ENCODE measurements around the gene HELB.

Gene HELB

GRCh38 chr12:66361703-66362102 lies 59.4 kb downstream of the HELB start:
- DNase-seq (ENCODE audit: low read depth in 2 of 2), result no peak

GRCh38 chr12:66365718-66366490 lies 63.6 kb downstream of the HELB start:
- no peak for DNase-seq (ENCODE audit: low read depth in 2 of 2)

- no peak for DNase-seq (ENCODE audit: low read depth in 2 of 2)
Measured at GRCh38 chr12:66367015-66367667, 64.8 kb downstream of the HELB start.

- DNase-seq (ENCODE audit: low read depth in 2 of 2), result no peak
Measured at GRCh38 chr12:66371982-66372381, 69.7 kb downstream of the HELB start.

- DNase-seq (ENCODE audit: low read depth in 2 of 2), result no peak
Measured at GRCh38 chr12:66375560-66375959, 73.3 kb downstream of the HELB start.

GRCh38 chr12:66379616-66380015 lies 77.3 kb downstream of the HELB start:
- no peak for DNase-seq (ENCODE audit: low read depth in 2 of 2)

- DNase-seq (ENCODE audit: low read depth in 2 of 2), result no peak
Measured at GRCh38 chr12:66380769-66381535, 78.7 kb downstream of the HELB start.

GRCh38 chr12:66387117-66387516 lies 84.8 kb downstream of the HELB start:
- DNase-seq (ENCODE audit: low read depth in 2 of 2), result no peak

All from stimulated activated CD8-positive, alpha-beta memory T cell treated with anti-CD3 and anti-CD28 coated beads, Interleukin-7, amount 100 ng/mL, for 1 hour (primary cell).